ENCODE results near the gene RAB40C.

RAB40C gene

DNA sequence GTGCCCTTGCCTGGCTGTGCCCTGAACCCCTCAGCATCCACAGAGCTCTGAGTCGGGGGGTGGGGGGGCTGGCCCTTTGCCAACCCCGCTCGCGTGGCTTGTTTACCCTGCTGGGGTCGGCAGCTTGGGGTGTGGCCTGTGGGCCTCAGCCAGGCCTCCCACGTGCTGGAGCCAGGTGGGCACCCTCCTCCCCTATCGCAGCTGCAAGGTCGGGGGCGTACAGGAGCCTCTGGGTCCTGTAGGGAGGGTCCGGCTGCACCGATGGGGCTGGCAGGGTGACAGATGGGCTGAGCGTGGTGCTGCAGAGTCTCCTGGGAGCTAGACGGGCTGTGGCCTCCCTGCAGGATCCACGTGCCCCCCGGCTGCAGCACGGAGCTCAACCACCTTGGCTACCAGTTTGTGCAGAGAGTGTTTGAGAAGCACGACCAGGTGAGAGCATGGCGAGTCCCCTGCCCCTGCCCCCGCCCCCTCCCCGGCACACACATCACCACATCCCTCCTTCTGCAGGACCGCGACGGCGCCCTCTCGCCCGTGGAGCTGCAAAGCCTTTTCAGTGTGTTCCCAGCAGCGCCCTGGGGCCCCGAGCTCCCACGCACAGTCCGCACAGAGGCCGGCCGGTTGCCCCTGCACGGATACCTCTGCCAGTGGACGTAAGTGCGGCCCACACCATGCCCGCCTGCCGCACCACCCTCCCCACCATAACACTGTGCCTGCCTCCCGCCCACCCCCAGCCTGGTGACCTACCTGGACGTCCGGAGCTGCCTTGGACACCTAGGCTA lies 81.7 kb downstream of the RAB40C start:
- Histone ChIP-seq H3K27me3 (ENCODE audit: control insufficient read depth, insufficient read depth, low read length) (peaks cover 6% of the 10 kb centered on the region), H3K4me1 (ENCODE audit: control insufficient read depth, insufficient read depth, low read length) (peaks cover 32% of the 10 kb centered on the region), H3K9ac (ENCODE audit: low read length) (no peak overlapping the region), H3K4me3 (ENCODE audit: low read length) (no peak overlapping the region), H3K9me3 (ENCODE audit: control insufficient read depth, low read length) (no peaks in the 10 kb centered on the region), H3K36me3 (ENCODE audit: control insufficient read depth, insufficient read depth, low read length) (peaks cover 6% of the 10 kb centered on the region)

DNA sequence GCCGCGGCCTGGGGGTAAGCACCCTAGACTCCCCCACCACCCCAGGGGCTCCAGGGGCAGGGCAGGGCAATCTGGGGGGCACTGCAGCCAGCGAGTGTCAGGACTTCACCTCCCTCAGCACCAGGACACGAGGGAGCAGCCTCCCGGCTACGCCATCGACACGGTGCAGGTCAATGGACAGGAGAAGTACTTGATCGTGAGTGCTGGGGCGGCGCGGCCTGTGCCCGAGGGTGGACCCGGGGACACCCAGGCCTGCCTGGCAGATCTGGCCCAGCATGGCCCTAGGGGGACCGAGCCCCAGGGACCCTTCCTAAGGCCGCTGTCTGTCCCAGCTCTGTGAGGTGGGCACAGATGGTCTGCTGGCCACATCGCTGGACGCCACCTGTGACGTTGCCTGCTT lies 82.5 kb downstream of the RAB40C start:
- Histone ChIP-seq H3K27me3 (ENCODE audit: control insufficient read depth, insufficient read depth, low read length) (peaks cover 6% of the 10 kb centered on the region), H3K9ac (ENCODE audit: low read length) (no peak overlapping the region)

DNA sequence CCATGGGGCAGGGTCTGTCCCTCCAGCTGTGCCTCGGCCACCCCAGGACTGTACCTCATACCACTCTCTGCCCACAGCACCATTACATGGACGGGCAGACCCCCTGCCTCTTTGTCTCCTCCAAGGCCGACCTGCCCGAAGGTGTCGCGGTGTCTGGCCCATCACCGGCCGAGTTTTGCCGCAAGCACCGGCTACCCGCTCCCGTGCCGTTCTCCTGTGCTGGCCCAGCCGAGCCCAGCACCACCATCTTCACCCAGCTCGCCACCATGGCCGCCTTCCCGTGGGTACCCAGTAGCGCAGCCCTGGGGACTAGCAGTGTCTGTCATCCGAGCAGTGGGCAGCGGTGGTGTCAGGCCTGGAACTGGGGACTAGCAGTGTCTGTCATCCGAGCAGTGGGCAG lies 83.0 kb downstream of the RAB40C start:
- Histone ChIP-seq H3K4me3 (ENCODE audit: low read length) (no peak overlapping the region), H3K4me1 (ENCODE audit: control insufficient read depth, insufficient read depth, low read length) (peaks cover 38% of the 10 kb centered on the region), H3K36me3 (ENCODE audit: control insufficient read depth, insufficient read depth, low read length) (peaks cover 6% of the 10 kb centered on the region), H3K9ac (ENCODE audit: low read length) (no peak overlapping the region), H3K27me3 (ENCODE audit: control insufficient read depth, insufficient read depth, low read length) (peaks cover 6% of the 10 kb centered on the region), H3K9me3 (ENCODE audit: control insufficient read depth, low read length) (no peaks in the 10 kb centered on the region)

More for the DNA sequence above, 82.5 kb downstream of the RAB40C start:
- Histone ChIP-seq H3K9me3 (ENCODE audit: control insufficient read depth, low read length) (no peaks in the 10 kb centered on the region), H3K4me1 (ENCODE audit: control insufficient read depth, insufficient read depth, low read length) (peaks cover 39% of the 10 kb centered on the region), H3K36me3 (ENCODE audit: control insufficient read depth, insufficient read depth, low read length) (peaks cover 6% of the 10 kb centered on the region), H3K4me3 (ENCODE audit: low read length) (no peak overlapping the region)

DNA sequence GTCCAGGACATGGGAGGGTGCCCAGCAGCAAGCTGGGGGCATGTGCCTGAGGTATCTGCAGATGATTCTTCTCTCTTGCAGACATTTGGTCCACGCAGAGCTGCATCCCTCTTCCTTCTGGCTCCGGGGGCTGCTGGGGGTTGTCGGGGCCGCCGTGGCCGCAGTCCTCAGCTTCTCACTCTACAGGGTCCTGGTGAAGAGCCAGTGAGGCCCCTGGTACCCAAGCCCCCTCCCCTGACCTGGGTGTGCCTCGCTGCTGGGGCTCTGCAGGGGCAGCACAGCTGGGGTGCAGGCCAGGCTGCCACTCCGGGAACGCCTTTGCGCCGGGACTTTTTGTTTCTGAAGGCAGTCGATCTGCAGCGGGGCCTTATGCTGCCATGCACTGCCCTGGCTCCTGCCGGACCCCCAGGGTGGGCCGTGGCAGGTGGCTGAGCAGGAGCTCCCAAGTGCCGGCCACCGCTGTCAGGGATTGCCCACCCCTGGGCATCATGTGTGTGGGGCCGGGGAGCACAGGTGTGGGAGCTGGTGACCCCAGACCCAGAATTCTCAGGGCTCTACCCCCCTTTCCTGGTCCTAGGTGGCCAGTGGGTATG lies 83.6 kb downstream of the RAB40C start:
- Histone ChIP-seq H3K9me3 (ENCODE audit: control insufficient read depth, low read length) (no peaks in the 10 kb centered on the region), H3K36me3 (ENCODE audit: control insufficient read depth, insufficient read depth, low read length) (peaks cover 6% of the 10 kb centered on the region), H3K27me3 (ENCODE audit: control insufficient read depth, insufficient read depth, low read length) (peaks cover 6% of the 10 kb centered on the region), H3K4me1 (ENCODE audit: control insufficient read depth, insufficient read depth, low read length) (peaks cover 38% of the 10 kb centered on the region), H3K4me3 (ENCODE audit: low read length) (no peak overlapping the region), H3K9ac (ENCODE audit: low read length) (no peak overlapping the region)

DNA sequence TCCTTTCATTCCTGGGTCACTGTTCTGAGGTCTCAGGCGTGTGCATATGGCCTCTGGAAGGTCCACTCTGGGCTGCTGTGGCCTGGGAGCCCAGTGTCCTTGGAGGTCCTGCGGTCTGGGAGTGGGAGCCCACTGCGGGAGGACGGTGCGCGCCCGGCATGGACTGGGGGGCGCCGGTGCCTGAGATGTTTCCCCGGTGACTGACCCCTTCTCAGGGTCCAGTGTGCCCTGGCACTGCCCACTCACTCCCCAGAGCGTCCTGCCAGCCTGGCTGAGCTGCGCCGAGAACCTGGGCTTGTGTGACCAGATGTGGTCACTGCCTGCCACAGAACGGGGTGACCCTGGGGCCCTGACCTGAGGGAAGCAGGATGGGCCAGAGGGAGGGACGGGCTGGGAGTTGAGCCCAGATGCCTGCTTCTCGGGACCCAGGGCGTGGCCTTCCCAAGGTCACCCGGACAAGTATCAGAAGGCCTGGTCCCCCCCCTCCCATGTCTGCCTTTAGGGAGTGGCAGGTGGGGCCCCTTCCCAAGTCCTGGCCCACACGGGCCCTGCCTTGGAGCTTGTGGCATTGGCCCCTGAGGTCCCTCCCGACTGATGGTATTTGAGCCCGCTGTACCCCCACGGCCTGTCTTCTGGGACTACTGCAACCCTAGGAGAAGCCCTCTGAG lies 84.5 kb downstream of the RAB40C start:
- Histone ChIP-seq H3K27me3 (ENCODE audit: control insufficient read depth, insufficient read depth, low read length) (peaks cover 6% of the 10 kb centered on the region), H3K36me3 (ENCODE audit: control insufficient read depth, insufficient read depth, low read length) (peaks cover 6% of the 10 kb centered on the region), H3K9ac (ENCODE audit: low read length) (no peak overlapping the region), H3K4me3 (ENCODE audit: low read length) (no peak overlapping the region), H3K4me1 (ENCODE audit: control insufficient read depth, insufficient read depth, low read length) (peaks cover 35% of the 10 kb centered on the region), H3K9me3 (ENCODE audit: control insufficient read depth, low read length) (no peaks in the 10 kb centered on the region)

DNA sequence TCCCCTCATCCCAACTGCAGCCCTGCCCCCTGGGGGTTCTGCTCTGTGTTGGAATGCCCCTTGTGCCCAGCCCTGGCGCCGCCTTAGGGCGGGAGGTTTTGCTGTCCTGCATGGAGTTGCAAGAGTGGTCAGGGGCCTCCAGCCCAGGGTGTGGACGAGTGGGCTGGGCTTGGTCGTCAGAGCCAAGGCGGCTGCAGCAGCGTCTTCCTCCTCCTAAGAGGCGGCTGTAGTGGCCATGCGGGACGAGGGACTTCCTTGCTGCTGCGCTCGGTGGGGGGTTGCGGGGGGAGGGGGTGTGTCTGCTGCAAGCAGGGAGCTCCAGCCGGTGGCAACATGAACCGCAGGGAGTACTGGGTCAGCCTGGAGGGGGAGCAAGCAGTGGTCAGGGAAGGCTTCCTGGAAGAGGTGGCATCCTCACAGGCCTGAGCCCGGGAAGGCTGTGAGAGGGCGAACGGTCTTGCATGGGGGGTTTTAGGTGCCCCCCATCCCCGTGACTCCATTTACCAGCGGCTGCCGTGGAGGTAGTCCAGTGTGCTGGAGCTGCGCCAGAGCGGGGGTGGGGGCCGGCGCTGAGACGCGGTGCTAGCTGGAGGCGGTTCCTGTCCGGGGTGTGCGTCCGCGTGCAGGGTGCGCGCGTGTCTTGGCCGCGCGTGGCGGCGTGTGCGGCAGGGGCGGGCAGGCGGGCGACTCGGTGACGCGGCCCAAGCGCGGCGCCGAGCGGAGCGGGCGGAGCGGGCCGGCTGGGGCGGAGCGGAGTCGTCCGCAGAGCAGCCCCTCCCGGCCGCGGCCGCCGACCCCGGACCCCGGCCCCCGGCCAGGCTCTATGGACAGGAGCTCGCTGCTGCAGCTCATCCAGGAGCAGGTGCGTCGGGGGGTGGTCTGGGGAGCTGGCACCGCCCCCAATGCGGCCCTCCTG lies 85.4 kb downstream of the RAB40C start, which contains the start of gene RHBDL1:
TSS of gene RHBDL1 (plus strand) at position 704 of the 916 bp plus-strand sequence. CDS start at position 824, 120 bp downstream.
- Histone ChIP-seq H3K4me3 (ENCODE audit: low read length) (no peak within 1 kb of the TSS), H3K9ac (ENCODE audit: low read length) (no peak within 1 kb of the TSS)

DNA sequence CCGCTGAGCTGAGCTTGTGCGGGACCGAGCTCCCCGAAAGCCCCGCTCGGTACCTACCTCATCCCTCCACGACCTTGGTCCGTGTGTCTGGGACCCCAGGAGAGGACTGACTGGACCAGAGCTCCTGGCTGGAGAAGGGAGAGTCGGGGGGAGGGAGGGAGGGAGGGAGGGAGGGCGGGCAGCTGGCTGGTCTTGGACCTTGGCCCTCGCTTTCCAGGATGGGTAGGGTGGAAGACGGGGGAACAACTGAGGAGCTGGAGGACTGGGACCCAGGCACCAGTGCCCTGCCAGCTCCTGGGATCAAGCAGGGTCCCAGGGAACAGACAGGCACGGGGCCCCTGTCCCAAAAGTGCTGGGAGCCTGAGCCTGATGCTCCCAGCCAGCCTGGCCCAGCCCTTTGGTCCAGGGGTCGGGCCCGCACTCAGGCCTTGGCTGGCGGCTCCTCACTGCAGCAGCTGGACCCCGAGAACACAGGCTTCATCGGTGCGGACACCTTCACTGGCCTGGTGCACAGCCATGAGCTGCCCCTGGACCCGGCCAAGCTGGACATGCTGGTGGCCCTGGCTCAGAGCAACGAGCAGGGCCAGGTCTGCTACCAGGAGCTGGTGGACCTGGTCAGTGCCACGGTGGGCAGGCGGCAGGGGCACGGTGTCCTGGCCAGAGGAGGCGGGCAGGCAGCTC lies 86.2 kb downstream of the RAB40C start:
- peaks cover 39% of the 10 kb centered on the region for H3K4me1 ChIP-seq (ENCODE audit: control insufficient read depth, insufficient read depth, low read length)
- peaks cover 6% of the 10 kb centered on the region for H3K27me3 ChIP-seq (ENCODE audit: control insufficient read depth, insufficient read depth, low read length)
- no peaks in the 10 kb centered on the region for H3K9me3 ChIP-seq (ENCODE audit: control insufficient read depth, low read length)
- peaks cover 5% of the 10 kb centered on the region for H3K36me3 ChIP-seq (ENCODE audit: control insufficient read depth, insufficient read depth, low read length)
- no peak overlapping the region for H3K9ac ChIP-seq (ENCODE audit: low read length)
- H3K4me3 ChIP-seq (ENCODE audit: low read length), result no peak overlapping the region

More for the DNA sequence above, 85.4 kb downstream of the RAB40C start, which contains the start of gene RHBDL1:
- Histone ChIP-seq H3K9me3 (ENCODE audit: control insufficient read depth, low read length) (no peaks in the 10 kb centered on the region), H3K36me3 (ENCODE audit: control insufficient read depth, insufficient read depth, low read length) (peaks cover 6% of the 10 kb centered on the region), H3K27me3 (ENCODE audit: control insufficient read depth, insufficient read depth, low read length) (peaks cover 6% of the 10 kb centered on the region), H3K4me1 (ENCODE audit: control insufficient read depth, insufficient read depth, low read length) (peaks cover 35% of the 10 kb centered on the region)

DNA sequence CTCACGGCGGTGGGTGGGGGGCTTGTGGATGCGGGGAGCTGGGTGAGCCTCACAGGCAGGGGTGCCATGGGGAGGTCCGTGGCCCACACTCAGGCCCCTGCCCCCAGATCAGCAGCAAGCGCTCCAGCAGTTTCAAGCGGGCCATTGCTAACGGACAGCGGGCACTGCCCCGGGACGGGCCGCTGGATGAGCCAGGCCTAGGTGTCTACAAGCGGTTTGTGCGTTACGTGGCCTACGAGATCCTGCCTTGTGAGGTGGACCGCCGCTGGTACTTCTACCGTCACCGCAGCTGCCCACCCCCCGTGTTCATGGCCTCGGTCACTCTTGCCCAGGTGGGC lies 86.7 kb downstream of the RAB40C start:
- Histone ChIP-seq H3K9me3 (ENCODE audit: control insufficient read depth, low read length) (no peaks in the 10 kb centered on the region), H3K27me3 (ENCODE audit: control insufficient read depth, insufficient read depth, low read length) (peaks cover 6% of the 10 kb centered on the region), H3K9ac (ENCODE audit: low read length) (no peak overlapping the region), H3K36me3 (ENCODE audit: control insufficient read depth, insufficient read depth, low read length) (no peaks in the 10 kb centered on the region), H3K4me1 (ENCODE audit: control insufficient read depth, insufficient read depth, low read length) (peaks cover 44% of the 10 kb centered on the region), H3K4me3 (ENCODE audit: low read length) (no peak overlapping the region)

DNA sequence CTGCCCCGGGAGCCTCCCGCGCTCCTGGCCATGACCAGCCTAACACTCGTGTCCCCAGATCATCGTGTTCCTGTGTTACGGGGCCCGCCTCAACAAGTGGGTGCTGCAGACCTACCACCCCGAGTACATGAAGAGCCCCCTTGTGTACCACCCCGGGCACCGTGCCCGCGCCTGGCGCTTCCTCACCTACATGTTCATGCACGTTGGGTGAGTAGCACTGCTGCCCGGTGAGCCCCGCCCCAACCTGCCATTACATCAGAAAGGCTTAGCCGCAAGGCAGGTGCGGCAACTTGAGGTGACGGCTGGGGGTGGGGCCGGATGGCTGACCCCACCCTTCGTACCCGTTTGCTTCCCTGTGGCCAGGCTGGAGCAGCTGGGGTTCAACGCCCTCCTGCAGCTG lies 87.0 kb downstream of the RAB40C start:
- Histone ChIP-seq H3K4me1 (ENCODE audit: control insufficient read depth, insufficient read depth, low read length) (peaks cover 48% of the 10 kb centered on the region), H3K9ac (ENCODE audit: low read length) (no peak overlapping the region), H3K4me3 (ENCODE audit: low read length) (no peak overlapping the region), H3K36me3 (ENCODE audit: control insufficient read depth, insufficient read depth, low read length) (peaks cover 3% of the 10 kb centered on the region), H3K9me3 (ENCODE audit: control insufficient read depth, low read length) (no peaks in the 10 kb centered on the region), H3K27me3 (ENCODE audit: control insufficient read depth, insufficient read depth, low read length) (peaks cover 6% of the 10 kb centered on the region)

DNA sequence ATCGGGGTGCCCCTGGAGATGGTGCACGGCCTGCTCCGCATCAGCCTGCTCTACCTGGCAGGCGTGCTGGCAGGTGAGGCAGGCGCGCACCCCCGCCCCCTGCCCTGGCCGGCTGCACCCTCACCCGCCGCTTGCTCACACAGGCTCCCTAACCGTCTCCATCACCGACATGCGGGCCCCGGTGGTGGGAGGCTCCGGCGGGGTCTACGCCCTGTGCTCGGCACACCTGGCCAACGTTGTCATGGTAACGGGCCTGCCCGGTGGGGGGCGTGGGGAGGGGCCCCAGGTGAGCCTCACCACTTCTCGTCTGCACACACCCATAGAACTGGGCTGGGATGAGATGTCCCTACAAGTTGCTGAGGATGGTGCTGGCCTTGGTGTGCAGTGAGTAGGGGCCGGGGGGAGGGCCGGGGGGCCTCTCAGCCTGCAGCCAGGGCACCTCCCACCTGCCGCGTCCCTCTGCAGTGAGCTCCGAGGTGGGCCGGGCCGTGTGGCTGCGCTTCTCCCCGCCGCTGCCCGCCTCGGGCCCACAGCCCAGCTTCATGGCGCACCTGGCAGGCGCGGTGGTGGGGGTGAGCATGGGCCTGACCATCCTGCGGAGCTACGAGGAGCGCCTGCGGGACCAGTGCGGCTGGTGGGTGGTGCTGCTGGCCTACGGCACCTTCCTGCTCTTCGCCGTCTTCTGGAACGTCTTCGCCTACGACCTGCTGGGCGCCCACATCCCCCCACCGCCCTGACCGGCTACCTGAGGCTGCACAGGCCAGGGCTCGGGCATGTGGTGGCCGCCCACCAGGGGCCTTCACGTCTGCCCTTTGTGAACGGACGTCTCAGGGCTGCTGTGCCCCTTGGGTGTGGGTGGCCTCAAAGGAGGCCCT lies 87.7 kb downstream of the RAB40C start:
- Histone ChIP-seq H3K36me3 (ENCODE audit: control insufficient read depth, insufficient read depth, low read length) (peaks cover 9% of the 10 kb centered on the region), H3K4me3 (ENCODE audit: low read length) (no peak overlapping the region), H3K9ac (ENCODE audit: low read length) (no peak overlapping the region), H3K27me3 (ENCODE audit: control insufficient read depth, insufficient read depth, low read length) (peaks cover 6% of the 10 kb centered on the region), H3K4me1 (ENCODE audit: control insufficient read depth, insufficient read depth, low read length) (peaks cover 54% of the 10 kb centered on the region), H3K9me3 (ENCODE audit: control insufficient read depth, low read length) (no peaks in the 10 kb centered on the region)
